ENCODE measurements around the gene PPP2R5C. TPM values are rescaled to one million over a fixed set of nuclear protein-coding genes. Genes with fewer than 3 reads are reported as not detected.

PPP2R5C gene
- total and polyA plus RNA-seq, 2 of the 8 experiments (the other 6 are each of a cell fraction or from before 2014, with no cell fraction given) = 49.6 to 95.9 TPM

GRCh38 chr14:101840649-101841369, 79.3 kb downstream of the PPP2R5C start:
- no peak overlapping the region for H2AFZ ChIP-seq (ENCODE audit: low read length)
- no peak overlapping the region for H3K14ac ChIP-seq (ENCODE audit: insufficient read length)
- ChIA-PET CTCF (ENCODE audit: partially characterized antibody) (interaction anchor here (1.5 to 3.0 kb wide), 2 partner anchors 70 to 113 kb away, joined by 4 to 19 read pairs; no protein-coding TSS in a partner anchor), POLR2A (ENCODE audit: partially characterized antibody) (no interaction called here)
- H3K56ac ChIP-seq (replicated peaks; ENCODE audit: insufficient read length, low read depth, low read length) = no peak overlapping the region
- no peak overlapping the region for H4K8ac ChIP-seq (ENCODE audit: extremely low read depth, insufficient read depth, low read length)
- H3K4ac ChIP-seq (replicated peaks; ENCODE audit: insufficient read length, low read depth, low read length) = no peak overlapping the region
- peaks cover under 1 to 22% of the 10 kb centered on the region in 2 experiments for H4K20me1 ChIP-seq (replicated peaks in 1 of 2; ENCODE audit: control insufficient read depth in 1 of 2, insufficient read depth in 2 of 2, low read length in 2 of 2)
- H3K4me2 ChIP-seq (ENCODE audit: insufficient read depth in 1 of 2, low read depth in 2 of 2, low read length in 2 of 2) = no peak overlapping the region
- no peak overlapping the region for H3K18ac ChIP-seq (ENCODE audit: extremely low read depth, low read length)
- DNase-seq (ENCODE audit: low read depth in 1 of 2, low spot score in 2 of 2) (no peak), FAIRE-seq (no peak)
- peaks cover 5% of the 10 kb centered on the region; the same call in 1 of the 2 replicates for H3K79me1 ChIP-seq (ENCODE audit: low read depth, low read length)
- H2BK20ac ChIP-seq (ENCODE audit: low read length) = no peak overlapping the region
- no peak overlapping the region for H2BK5ac ChIP-seq (ENCODE audit: low read depth, low read length)
- H3K9me3 ChIP-seq (ENCODE audit: insufficient read depth in 2 of 2, low read depth in 1 of 2, low read length in 1 of 2) = no peaks in the 10 kb centered on the region
- H2AK5ac ChIP-seq (ENCODE audit: low read depth, low read length) = no peak overlapping the region
- H3K9ac ChIP-seq (replicated peaks in 1 of 4; ENCODE audit: extremely low read depth in 1 of 4, low read depth in 3 of 4, low read length in 3 of 4) = no peak overlapping the region
- 86% methylated on average over 5 of the region's 5 CpGs; no CpG with 5 or more reads in 1 of the 2 experiments for WGBS, 2 experiments (ENCODE audit: extremely low coverage in 1 of 2, insufficient coverage in 1 of 2, insufficient read length in 1 of 2, insufficient replicate concordance in 2 of 2, low coverage in 1 of 2, low lambda C conversion rate in 2 of 2, missing lambda C conversion rate in 1 of 2)
- H3K36me3 ChIP-seq (ENCODE audit: control insufficient read depth in 2 of 4, insufficient read depth in 4 of 4, low read length in 3 of 4) = no peaks in the 10 kb centered on the region
- no peak overlapping the region for H2BK12ac ChIP-seq (ENCODE audit: low read depth, low read length)
- H3K23ac ChIP-seq (ENCODE audit: insufficient read length) = no peak overlapping the region
- H3K27ac ChIP-seq (ENCODE audit: low read depth, low read length) = no peak overlapping the region
- TF ChIP-seq HDAC2 (IDR thresholded peaks at IDR 0.05; ENCODE audit: borderline replicate concordance in 1 of 2, low read depth in 2 of 2, low read length in 2 of 2) (peak in 1 of 2 experiments; percentile 88; a peak in 1 of 4 replicates), ZNF274 (IDR thresholded peaks at IDR 0.05; ENCODE audit: borderline replicate concordance, extremely low read depth, low read length) (no peak), SP2 (IDR thresholded peaks at IDR 0.05; ENCODE audit: low read length) (no peak), KDM1A (IDR thresholded peaks at IDR 0.05; ENCODE audit: borderline replicate concordance, low read length) (peak; percentile 91)
- peaks cover 0 to 7% of the 10 kb centered on the region in 2 experiments; a peak in 1 of 4 replicates for H3K79me2 ChIP-seq (ENCODE audit: control insufficient read depth in 1 of 2, insufficient read depth in 2 of 2, low read length in 2 of 2)
- peaks cover 0 to 6% (median 3%) of the 10 kb centered on the region in 4 experiments; a peak in 4 of 7 replicates for H3K4me1 ChIP-seq (replicated peaks in 1 of 4; ENCODE audit: control insufficient read depth in 3 of 4, insufficient read depth in 4 of 4, low read length in 3 of 4)
- H2BK120ac ChIP-seq (replicated peaks; ENCODE audit: low read depth, low read length) = no peak overlapping the region
- no peak overlapping the region for H2BK15ac ChIP-seq (ENCODE audit: low read length)
- no peaks in the 10 kb centered on the region for H3K23me2 ChIP-seq (ENCODE audit: low read depth, low read length)
- no peak overlapping the region for H4K5ac ChIP-seq (ENCODE audit: insufficient read length, low read depth, low read length)
- H4K91ac ChIP-seq (replicated peaks; ENCODE audit: insufficient read length, low read length) = no peak overlapping the region
- no peaks in the 10 kb centered on the region for H3K27me3 ChIP-seq (replicated peaks in 1 of 4; ENCODE audit: control insufficient read depth in 3 of 4, extremely low read depth in 1 of 4, insufficient read depth in 3 of 4, low read length in 3 of 4)
- H3K4me3 ChIP-seq (ENCODE audit: extremely low read depth in 1 of 4, insufficient read depth in 2 of 4, low read depth in 3 of 4, low read length in 4 of 4) = no peak overlapping the region
